Activated CD8-positive, alpha-beta memory T cell treated with anti-CD3 and anti-CD28 coated beads, Interleukin-2, amount 50 U/mL, for 24 hours (primary cell): Measurements from ENCODE around the gene POLR2F.

ENCODE experiments used
- DNase-seq: peaks from one replicate; pipeline ENCODE4 v3.0.0-alpha.2; 2020; ENCODE audit errors: extremely low read depth

POLR2F gene

DNA sequence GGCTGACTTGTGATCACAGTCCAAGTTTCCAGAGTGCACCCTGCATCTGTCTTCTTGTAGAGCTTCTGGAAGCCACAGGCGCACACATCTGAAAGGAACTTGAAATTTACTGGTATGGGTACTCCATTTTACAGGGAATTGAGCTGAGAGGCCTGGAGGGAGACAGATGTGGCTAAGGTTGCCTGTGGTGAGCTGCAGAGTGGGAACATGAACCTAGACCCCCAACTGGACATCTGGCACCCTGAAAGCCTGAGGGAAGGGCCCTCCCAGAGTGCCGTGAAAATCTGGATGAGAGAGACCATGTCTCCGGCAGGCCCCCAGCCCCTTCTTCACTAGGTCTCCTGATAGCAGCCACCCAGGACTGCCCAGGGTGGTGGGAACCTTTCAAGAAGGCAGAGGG lies 53.4 kb downstream of the POLR2F start:
- no peak for DNase-seq

DNA sequence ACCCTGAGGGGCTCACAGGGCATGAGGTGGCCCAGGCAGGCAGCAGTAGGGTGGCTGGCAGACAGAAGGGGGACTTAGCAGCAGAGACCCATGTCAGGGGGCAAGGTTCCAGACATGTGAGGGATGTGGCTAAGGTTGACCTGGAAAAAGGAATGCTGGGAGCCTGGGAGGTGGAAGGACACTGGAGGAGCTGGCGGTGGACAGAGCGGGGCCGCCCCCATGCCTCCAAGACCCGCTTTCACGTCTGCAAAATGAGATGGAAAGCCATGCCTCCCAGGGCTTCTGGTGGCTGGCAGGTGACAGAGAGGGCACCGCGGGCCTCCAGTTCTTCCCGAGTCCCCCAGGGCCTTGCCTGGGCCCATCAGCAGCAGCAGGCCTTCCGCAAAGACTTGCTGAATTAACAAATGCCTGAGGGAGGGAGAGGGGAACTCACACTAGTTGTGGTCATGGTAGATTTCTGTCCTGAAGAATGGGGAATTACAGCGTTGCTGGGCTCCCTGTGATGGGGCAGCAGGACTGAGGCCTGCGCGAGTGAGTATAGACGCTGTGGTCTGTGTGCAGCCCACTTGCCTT lies 53.9 kb downstream of the POLR2F start:
- no peak for DNase-seq

DNA sequence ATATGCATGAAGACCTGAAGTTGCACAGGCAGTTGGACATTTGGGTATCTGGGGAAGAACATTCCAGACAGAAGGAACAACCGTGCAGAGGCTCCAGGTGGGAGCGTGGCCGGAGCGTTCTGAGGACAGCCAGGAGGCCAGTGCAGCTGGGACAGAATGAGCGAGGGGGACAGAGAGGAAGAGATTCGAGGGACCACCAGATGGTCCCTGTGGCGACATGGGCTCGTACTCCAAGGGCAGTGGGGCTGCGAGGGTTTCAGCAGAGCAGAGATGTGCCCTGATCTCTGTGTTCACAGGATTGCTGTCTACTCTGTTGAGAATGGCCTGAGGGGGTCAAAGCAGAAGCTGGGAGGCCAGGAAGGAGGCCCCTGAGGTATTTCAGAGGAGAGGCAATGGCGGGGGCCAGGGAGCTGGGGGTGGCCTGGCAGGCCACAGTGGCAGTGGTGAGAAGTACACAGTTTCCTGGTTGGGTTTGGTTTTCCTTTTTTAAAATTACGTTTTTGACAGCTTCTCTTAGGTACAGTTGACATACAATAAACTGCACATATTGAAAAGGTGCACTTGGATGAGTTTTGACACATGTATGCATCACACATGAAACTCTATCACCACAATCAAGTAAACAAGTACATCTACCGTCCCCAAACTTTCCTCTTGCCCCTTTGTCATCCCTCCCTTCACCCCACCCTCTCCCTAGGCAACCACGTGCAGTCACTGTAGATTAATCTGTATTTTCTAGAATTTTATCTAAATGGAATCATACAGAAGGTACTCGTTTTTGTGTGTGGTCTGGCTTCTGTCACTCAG lies 55.7 kb downstream of the POLR2F start:
- no peak for DNase-seq

DNA sequence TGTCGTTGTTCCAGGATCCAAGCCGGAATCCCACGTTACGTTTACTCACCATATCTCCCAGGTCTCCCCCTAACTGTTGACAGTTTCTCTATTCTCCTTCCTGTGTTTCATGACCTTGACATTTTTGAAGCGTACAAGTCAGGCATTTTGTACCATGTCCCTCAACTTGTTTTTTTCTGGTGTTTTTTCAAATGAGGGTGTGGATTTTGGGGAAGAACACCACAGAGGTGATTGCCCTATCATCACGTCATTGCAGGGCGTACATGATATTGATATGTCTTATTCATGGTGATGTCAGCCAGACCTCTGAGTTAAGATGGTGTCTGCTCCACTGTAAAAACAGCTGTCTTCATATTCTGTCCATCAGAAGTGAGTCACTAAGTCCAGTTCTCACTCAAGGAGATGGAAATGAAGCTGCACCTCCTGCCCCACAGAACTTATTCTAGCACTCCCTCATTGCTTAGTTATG lies 59.1 kb downstream of the POLR2F start:
- no peak for DNase-seq

DNA sequence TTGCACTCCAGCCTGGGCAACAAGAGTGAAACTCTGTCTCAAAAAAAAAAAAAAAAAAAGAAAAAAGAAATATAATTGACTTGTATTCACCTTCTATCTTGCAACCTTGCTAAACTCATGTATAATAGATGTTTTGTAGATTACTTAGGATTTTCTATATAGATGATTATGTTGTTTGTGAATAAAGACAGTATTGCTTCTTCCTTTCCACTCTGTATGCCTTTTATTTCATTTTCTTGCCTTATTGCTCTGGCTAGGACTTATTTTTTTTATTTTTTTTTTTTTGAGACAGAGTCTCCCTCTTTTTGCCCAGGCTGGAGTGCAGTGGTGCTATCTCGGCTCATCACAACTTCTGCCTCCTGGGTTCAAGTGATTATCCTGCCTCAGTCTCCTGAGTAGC lies 60.6 kb downstream of the POLR2F start:
- no peak for DNase-seq

DNA sequence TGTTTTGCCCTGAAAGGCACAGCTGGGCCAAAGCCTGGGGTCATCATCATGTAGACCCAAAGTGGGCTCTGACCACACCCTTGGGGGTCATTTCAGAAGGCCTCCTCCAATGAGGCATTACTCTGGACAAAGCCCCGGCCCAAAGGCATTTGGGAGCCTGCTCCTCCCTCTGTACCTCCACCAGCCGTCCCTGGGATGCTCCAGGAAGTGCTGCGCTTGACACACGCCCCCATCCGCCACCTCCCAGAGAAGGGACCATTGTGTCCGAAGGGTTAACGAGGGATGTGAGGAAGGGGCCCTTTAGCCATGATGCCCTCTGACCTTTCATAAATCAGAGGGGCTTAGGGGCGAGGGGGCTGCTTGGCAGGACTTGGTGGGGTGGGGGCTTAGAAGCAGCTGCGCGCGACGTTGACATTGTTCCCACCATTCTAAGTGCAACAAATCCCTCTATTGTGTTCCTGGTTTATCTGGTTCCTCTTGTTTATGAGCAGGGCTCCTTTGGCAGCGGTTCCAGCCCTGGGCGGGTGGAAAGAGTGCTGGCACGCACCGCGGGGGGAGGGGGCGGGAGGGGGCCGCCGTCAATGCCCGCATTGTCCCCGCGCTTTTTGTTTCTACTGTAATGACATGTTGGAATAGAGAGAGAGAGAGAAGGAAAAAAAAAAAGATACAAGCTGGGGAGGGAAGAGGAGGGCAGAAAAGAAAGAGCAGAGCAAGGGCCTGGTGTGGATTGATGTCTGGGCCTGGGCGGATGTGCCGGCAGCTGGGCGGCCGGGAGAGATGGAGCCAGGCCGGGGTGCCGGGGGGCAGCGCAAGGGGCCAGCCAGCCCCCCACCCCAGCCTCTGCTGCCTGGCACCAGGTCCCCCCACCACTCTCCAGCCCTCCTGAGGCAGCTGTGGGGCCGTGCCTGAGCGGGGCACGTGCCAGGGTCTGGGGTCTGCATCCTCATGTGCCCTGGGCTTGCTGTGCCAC lies 63.0 kb downstream of the POLR2F start:
- DNase-seq: no peak

DNA sequence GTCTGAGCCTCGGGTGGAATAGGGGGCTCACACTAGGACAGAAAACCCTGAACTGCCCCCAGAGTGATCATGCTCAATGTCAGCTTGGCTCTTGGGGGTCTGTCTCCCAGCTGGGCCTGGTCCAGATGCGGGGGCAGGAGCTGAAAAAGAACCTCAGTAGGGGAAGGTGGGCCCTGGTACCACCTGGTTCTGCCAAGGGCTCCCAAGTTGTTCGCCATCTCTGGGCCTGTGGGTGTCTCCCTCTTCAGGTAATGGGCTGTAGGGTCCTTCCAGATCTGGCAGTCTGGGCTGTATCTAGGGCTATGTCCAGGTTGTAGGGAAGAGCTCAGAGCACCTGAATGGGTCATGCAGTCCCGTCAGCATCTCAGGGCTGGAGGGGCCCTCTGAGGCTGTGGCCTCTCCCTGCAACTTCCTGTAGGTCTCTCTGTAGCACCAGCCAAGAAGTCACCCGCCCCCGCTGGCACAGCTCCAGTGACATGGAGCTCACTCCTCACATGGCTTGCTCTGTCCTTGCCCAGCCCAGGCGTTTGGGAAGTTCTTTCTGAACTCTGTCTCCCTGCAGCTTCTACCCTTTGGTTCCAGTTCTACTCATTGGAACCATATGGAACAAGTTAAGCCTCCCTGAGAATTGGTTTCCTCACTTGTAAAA lies 63.9 kb downstream of the POLR2F start:
- DNase-seq: no peak

DNA sequence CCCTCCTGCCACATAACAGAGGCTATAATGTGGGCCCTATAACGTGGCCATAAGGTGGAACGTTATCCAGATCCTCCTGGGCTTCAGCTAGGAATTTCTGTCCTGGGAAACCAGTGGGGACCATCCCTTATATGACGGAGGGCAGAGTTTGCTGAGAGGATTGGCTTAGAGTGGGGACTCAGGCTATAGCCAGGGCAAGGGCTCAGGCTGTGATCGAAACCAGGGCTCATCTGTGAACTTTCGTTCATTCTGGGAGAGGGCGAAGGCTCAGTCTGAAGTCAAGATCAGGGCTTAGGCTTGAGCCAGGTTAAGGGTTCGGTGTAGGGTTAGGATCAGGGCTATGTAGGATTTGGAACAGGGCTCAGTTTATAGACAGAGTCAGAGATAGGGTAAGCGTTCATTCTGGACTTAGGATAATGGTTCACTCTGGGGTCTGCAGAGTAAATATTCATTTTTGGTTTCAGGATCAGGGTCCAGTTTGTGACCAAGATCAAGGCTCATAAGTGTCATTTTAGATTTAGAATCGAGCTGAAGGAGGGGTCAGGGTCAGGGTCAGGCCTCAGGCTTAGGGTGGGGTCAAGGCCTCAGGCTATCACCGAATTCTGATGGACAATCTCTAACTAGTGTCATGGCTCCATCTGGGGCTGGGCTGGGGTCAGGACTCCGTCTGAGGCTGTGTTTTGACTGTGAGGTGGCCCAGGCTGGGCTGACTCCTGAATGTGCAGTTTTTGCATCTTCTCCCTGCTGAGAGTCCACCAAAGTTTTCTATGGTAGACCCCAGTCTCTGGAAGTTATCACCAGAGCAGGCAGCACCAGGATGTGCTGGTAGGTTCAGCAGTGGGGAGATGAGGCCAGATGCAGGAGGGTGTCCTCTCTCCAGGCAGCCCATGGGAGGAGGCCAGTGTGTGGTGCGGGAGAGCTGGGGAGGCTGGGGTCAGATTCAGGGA lies 64.7 kb downstream of the POLR2F start:
- no peak for DNase-seq
